Neutrophil (primary cell): ENCODE measurements around the gene TAC1.
"Not testable (repeated sequence)": the region's sequence is repeated elsewhere in the genome, so short reads cannot be mapped to it uniquely, and the experiment has no call there.

Experiments used
- H3K27ac ChIP-seq: fragments of 200-600 bp; sonication (generic); 2 replicates; pipeline ENCODE4 v1.5.1; 2016; ENCODE audit warnings: mild to moderate bottlenecking, moderate library complexity
- H3K27me3 ChIP-seq: fragments of 200-600 bp; sonication (generic); 2 replicates; pipeline ENCODE4 v1.6.0; 2016; ENCODE audit warnings: mild to moderate bottlenecking
- H3K36me3 ChIP-seq: fragments of 200-600 bp; sonication (generic); 2 replicates; pipeline ENCODE4 v1.5.1; 2017
- H3K4me1 ChIP-seq, 2 experiments: fragments of 200-600 bp in 1 of 2; sonication (generic) in 1 of 2; 1 replicate in 1 of 2; 2 replicates in 1 of 2; pipeline versions ENCODE4 v1.5.1 to v1.6.1; 2013 to 2016; ENCODE audit warnings: low read depth in 1 of 2, low read length in 1 of 2, mild to moderate bottlenecking in 1 of 2, moderate library complexity in 1 of 2; ENCODE audit not compliant: control insufficient read depth in 1 of 2, insufficient read depth in 1 of 2
- H3K4me3 ChIP-seq, 2 experiments: fragments of 200-600 bp in 1 of 2; sonication (generic) in 1 of 2; 1 replicate in 1 of 2; 2 replicates in 1 of 2; pipeline ENCODE4 v1.5.1; 2013 to 2016; ENCODE audit warnings: low read depth in 1 of 2, low read length in 1 of 2, mild to moderate bottlenecking in 1 of 2, moderate library complexity in 1 of 2
- H3K9me3 ChIP-seq: fragments of 200-600 bp; sonication (generic); 2 replicates; pipeline ENCODE4 v1.5.1; 2016
- TF ChIP-seq, protein P1 (sequence below): fragments of 200-600 bp; sonication (generic); IDR thresholded peaks from 2 replicates; pipeline ENCODE4 v1.5.1; 2016; ENCODE audit warnings: antibody characterized with exemption

Gene TAC1

GRCh38 chr7:97772045-97772901 is 40.4 kb downstream of the TAC1 start:
- Histone ChIP-seq H3K27ac (no peak overlapping the region), H3K36me3 (no peaks in the 10 kb centered on the region), H3K27me3 (no peaks in the 10 kb centered on the region), H3K4me1 (no peaks in the 10 kb centered on the region), H3K9me3 (no peaks in the 10 kb centered on the region), H3K4me3 (no peak overlapping the region)
- TF ChIP-seq, protein P1, sequence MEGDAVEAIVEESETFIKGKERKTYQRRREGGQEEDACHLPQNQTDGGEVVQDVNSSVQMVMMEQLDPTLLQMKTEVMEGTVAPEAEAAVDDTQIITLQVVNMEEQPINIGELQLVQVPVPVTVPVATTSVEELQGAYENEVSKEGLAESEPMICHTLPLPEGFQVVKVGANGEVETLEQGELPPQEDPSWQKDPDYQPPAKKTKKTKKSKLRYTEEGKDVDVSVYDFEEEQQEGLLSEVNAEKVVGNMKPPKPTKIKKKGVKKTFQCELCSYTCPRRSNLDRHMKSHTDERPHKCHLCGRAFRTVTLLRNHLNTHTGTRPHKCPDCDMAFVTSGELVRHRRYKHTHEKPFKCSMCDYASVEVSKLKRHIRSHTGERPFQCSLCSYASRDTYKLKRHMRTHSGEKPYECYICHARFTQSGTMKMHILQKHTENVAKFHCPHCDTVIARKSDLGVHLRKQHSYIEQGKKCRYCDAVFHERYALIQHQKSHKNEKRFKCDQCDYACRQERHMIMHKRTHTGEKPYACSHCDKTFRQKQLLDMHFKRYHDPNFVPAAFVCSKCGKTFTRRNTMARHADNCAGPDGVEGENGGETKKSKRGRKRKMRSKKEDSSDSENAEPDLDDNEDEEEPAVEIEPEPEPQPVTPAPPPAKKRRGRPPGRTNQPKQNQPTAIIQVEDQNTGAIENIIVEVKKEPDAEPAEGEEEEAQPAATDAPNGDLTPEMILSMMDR = no peak

DNA sequence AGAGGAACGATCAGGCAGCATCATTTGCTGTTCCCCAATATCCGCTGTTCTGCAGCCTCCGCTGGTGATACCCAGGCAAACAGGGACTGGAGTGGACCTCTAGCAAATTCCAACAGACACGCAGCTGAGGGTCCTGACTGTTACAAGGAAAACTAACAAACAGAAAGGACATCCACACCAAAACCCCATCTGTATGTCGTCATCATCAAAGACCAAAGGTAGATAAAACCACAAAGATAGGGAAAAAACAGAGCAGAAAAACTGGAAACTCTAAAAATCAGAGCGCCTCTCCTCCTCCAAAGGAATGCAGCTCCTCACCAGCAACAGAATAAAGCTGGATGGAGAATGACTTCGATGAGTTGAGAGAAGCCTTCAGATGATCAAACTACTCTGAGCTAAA is 54.5 kb downstream of the TAC1 start:
- H3K27me3 ChIP-seq, H3K27ac ChIP-seq, H3K4me1 ChIP-seq, H3K9me3 ChIP-seq, H3K36me3 ChIP-seq, H3K4me3 ChIP-seq: not testable (repeated sequence)
